ENCODE measurements around the gene RIN2.
A peak's percentile ranks its signal among the peaks of the same experiment; 100 is the strongest.

Gene RIN2

DNA sequence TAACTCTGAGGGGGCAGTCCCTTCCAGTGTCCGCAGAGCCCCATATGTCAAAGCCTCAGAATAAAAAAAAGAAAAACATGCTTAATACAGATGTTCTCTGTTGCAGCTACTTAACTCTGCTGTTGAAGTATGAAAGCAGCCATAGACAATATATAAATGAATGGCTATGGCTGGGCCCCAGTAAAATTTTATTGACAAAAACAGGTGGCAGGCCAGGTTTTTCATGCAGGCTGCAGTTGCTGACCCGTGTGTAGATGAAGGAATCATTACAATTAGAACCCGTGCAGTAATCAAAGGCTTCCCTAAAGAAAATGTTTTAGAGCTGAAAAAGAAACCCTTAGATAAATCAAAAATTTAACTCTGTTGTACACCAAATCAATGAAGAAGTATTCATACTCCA lies 13.0 kb upstream of the RIN2 start:
- Histone ChIP-seq H3K9me3 (ENCODE audit: control extremely low read depth in 1 of 5, control insufficient read depth in 4 of 5, insufficient read depth in 2 of 5, low read depth in 1 of 5, low read length in 4 of 5) (peaks cover 0 to 4% (median 0%) of the 10 kb centered on the region in 5 experiments), H3K4me3 (ENCODE audit: control insufficient read depth in 1 of 7, extremely low read depth in 1 of 7, insufficient read depth in 4 of 7, low read depth in 2 of 7, low read length in 6 of 7) (no peak overlapping the region), H3K4me1 (ENCODE audit: control extremely low read depth in 1 of 4, control insufficient read depth in 4 of 4, insufficient read depth in 4 of 4, low read length in 3 of 4) (peaks cover 0 to 21% (median 14%) of the 10 kb centered on the region in 4 experiments), H3K27ac (ENCODE audit: insufficient read depth in 1 of 2, low read depth in 1 of 2, low read length in 2 of 2, poor library complexity in 1 of 2, severe bottlenecking in 2 of 2) (no peak overlapping the region), H3K27me3 (replicated peaks in 2 of 5; ENCODE audit: control insufficient read depth in 4 of 5, insufficient read depth in 5 of 5, low read length in 4 of 5) (no peaks in the 10 kb centered on the region), H3K36me3 (ENCODE audit: control insufficient read depth in 4 of 4, insufficient read depth in 4 of 4, low read length in 3 of 4) (no peaks in the 10 kb centered on the region)
- ChIA-PET POLR2A (interaction anchor here (0.7 to 1.0 kb wide), 2 partner anchors 10 to 211 kb away, joined by 3 to 5 read pairs; no protein-coding TSS in a partner anchor), CTCF (interaction anchor here (1.0 kb wide), 1 partner anchor 24 kb away, joined by 3 read pairs; no protein-coding TSS in a partner anchor)
- no peak for DNase-seq
- no CpG with 5 or more reads among the region's 3 CpGs for WGBS (ENCODE audit: insufficient coverage)

DNA sequence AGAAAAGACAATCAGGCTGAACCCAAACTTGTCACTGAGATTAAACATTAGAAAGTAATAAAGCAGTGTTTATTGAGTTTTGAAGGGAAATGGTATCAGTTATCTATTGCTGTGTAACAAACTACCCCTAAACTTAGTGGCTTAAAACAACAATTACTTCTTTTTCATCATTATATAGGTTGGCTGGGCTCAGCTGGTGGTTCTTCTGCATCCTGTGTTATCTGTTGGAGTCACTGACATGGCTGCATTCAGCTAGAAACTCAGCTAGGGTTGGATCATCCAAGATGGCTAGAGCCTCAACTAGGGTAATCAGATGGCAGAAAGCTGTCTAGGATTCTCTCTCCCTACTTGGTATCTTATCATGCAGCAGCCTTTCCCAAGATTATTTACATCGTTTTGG lies 12.5 kb upstream of the RIN2 start:
- H3K4me1 ChIP-seq (ENCODE audit: control extremely low read depth in 1 of 4, control insufficient read depth in 4 of 4, insufficient read depth in 4 of 4, low read length in 3 of 4), result peaks cover 0 to 21% (median 16%) of the 10 kb centered on the region in 4 experiments
- no peak for DNase-seq
- no CpG with 5 or more reads among the region's 1 CpG for WGBS (ENCODE audit: insufficient coverage)
- H3K4me3 ChIP-seq (ENCODE audit: control insufficient read depth in 1 of 7, extremely low read depth in 1 of 7, insufficient read depth in 4 of 7, low read depth in 2 of 7, low read length in 6 of 7), result no peak overlapping the region
- peaks cover 0 to 4% (median 0%) of the 10 kb centered on the region in 5 experiments for H3K9me3 ChIP-seq (ENCODE audit: control extremely low read depth in 1 of 5, control insufficient read depth in 4 of 5, insufficient read depth in 2 of 5, low read depth in 1 of 5, low read length in 4 of 5)
- no peak overlapping the region for H3K27ac ChIP-seq (ENCODE audit: insufficient read depth in 1 of 2, low read depth in 1 of 2, low read length in 2 of 2, poor library complexity in 1 of 2, severe bottlenecking in 2 of 2)
- ChIA-PET CTCF (interaction anchor here (1.0 kb wide), 1 partner anchor 23 kb away, joined by 3 read pairs; no protein-coding TSS in a partner anchor), POLR2A (interaction anchor here (0.7 to 1.0 kb wide), 2 partner anchors 10 to 211 kb away, joined by 3 to 5 read pairs; no protein-coding TSS in a partner anchor)
- no peaks in the 10 kb centered on the region for H3K27me3 ChIP-seq (replicated peaks in 2 of 5; ENCODE audit: control insufficient read depth in 4 of 5, insufficient read depth in 5 of 5, low read length in 4 of 5)
- H3K36me3 ChIP-seq (ENCODE audit: control insufficient read depth in 4 of 4, insufficient read depth in 4 of 4, low read length in 3 of 4), result no peaks in the 10 kb centered on the region

- no peak for DNase-seq
- Histone ChIP-seq H3K4me3 (ENCODE audit: control insufficient read depth in 1 of 7, extremely low read depth in 1 of 7, insufficient read depth in 4 of 7, low read depth in 2 of 7, low read length in 6 of 7) (no peak overlapping the region), H3K36me3 (ENCODE audit: control insufficient read depth in 4 of 4, insufficient read depth in 4 of 4, low read length in 3 of 4) (no peaks in the 10 kb centered on the region), H3K4me1 (ENCODE audit: control extremely low read depth in 1 of 4, control insufficient read depth in 4 of 4, insufficient read depth in 4 of 4, low read length in 3 of 4) (peaks cover 0 to 26% (median 24%) of the 10 kb centered on the region in 4 experiments), H3K27me3 (replicated peaks in 2 of 5; ENCODE audit: control insufficient read depth in 4 of 5, insufficient read depth in 5 of 5, low read length in 4 of 5) (no peaks in the 10 kb centered on the region), H3K27ac (ENCODE audit: insufficient read depth in 1 of 2, low read depth in 1 of 2, low read length in 2 of 2, poor library complexity in 1 of 2, severe bottlenecking in 2 of 2) (no peak overlapping the region), H3K9me3 (ENCODE audit: control extremely low read depth in 1 of 5, control insufficient read depth in 4 of 5, insufficient read depth in 2 of 5, low read depth in 1 of 5, low read length in 4 of 5) (peaks cover 0 to 4% (median 0%) of the 10 kb centered on the region in 5 experiments)
- ChIA-PET POLR2A (no interaction called here), CTCF (no interaction called here)
- no CpG with 5 or more reads among the region's 1 CpG for WGBS (ENCODE audit: insufficient coverage)
Measured at GRCh38 chr20:19746396-19746795, 11.7 kb upstream of the RIN2 start.

DNA sequence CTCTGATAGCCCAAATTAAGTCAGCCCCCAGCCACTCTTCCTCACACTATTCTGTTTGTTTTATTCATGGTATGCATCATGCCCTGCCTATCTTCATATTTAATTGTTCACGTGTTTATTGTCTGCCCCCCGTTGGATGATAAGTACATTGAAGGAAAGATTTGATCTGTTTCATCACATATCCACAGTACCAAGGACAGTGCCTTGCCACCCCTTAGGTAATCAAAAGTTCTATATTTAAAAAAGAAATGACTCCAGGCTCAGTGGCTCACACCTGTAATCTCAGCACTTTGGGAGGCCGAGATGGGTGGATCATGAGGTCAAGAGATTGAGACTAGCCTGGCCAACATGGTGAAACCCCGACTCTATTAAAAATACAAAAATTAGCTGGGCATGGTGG lies 10.2 kb upstream of the RIN2 start:
- Histone ChIP-seq H3K9me3 (ENCODE audit: control extremely low read depth in 1 of 5, control insufficient read depth in 4 of 5, insufficient read depth in 2 of 5, low read depth in 1 of 5, low read length in 4 of 5) (peaks cover 0 to 4% (median 0%) of the 10 kb centered on the region in 5 experiments), H3K4me1 (ENCODE audit: control extremely low read depth in 1 of 4, control insufficient read depth in 4 of 4, insufficient read depth in 4 of 4, low read length in 3 of 4) (peaks cover 0 to 24% (median 21%) of the 10 kb centered on the region in 4 experiments), H3K4me3 (ENCODE audit: control insufficient read depth in 1 of 7, extremely low read depth in 1 of 7, insufficient read depth in 4 of 7, low read depth in 2 of 7, low read length in 6 of 7) (no peak overlapping the region), H3K27ac (ENCODE audit: insufficient read depth in 1 of 2, low read depth in 1 of 2, low read length in 2 of 2, poor library complexity in 1 of 2, severe bottlenecking in 2 of 2) (no peak overlapping the region), H3K36me3 (ENCODE audit: control insufficient read depth in 4 of 4, insufficient read depth in 4 of 4, low read length in 3 of 4) (no peaks in the 10 kb centered on the region), H3K27me3 (replicated peaks in 2 of 5; ENCODE audit: control insufficient read depth in 4 of 5, insufficient read depth in 5 of 5, low read length in 4 of 5) (no peaks in the 10 kb centered on the region)
- DNase-seq, result no peak
- ChIA-PET POLR2A (interaction anchor here (1.1 kb wide), 1 partner anchor 10 kb away, joined by 5 read pairs; the partner anchor contains the start of gene RIN2), CTCF (interaction anchor here (1.1 kb wide), 1 partner anchor 10 kb away, joined by 3 read pairs; the partner anchor contains the start of gene RIN2)
- 83% methylated on average over 1 of the region's 4 CpGs for WGBS (ENCODE audit: insufficient coverage)

DNA sequence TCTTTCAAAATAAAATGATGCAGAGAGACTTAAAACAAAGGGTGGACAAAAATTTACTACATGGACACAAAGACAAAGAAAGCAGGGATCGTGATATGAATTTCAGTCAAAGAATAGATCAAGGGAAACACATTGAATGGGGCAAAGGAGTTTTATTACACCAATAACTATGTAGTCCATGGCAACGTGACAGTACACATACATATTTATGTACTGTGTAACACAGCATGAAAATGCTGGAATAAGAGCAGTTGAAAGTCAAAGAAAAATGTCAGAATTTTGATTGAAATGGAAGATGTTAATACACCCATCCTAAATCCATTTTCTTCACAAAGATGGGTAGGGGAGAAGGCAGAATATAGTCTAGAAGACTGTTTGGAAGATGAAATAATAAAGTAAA lies 9.4 kb upstream of the RIN2 start:
- DNase-seq, result no peak
- H3K4me1 ChIP-seq (ENCODE audit: control extremely low read depth in 1 of 4, control insufficient read depth in 4 of 4, insufficient read depth in 4 of 4, low read length in 3 of 4), result peaks cover 0 to 16% (median 13%) of the 10 kb centered on the region in 4 experiments
- no peak overlapping the region for H3K4me3 ChIP-seq (ENCODE audit: control insufficient read depth in 1 of 7, extremely low read depth in 1 of 7, insufficient read depth in 4 of 7, low read depth in 2 of 7, low read length in 6 of 7)
- H3K27ac ChIP-seq (ENCODE audit: insufficient read depth in 1 of 2, low read depth in 1 of 2, low read length in 2 of 2, poor library complexity in 1 of 2, severe bottlenecking in 2 of 2), result no peak overlapping the region
- H3K27me3 ChIP-seq (replicated peaks in 2 of 5; ENCODE audit: control insufficient read depth in 4 of 5, insufficient read depth in 5 of 5, low read length in 4 of 5), result no peaks in the 10 kb centered on the region
- peaks cover 0 to 4% (median 0%) of the 10 kb centered on the region in 5 experiments for H3K9me3 ChIP-seq (ENCODE audit: control extremely low read depth in 1 of 5, control insufficient read depth in 4 of 5, insufficient read depth in 2 of 5, low read depth in 1 of 5, low read length in 4 of 5)
- ChIA-PET CTCF (interaction anchor here (0.9 kb wide), 1 partner anchor 12 kb away, joined by 3 read pairs; no protein-coding TSS in a partner anchor), POLR2A (no interaction called here)
- no peaks in the 10 kb centered on the region for H3K36me3 ChIP-seq (ENCODE audit: control insufficient read depth in 4 of 4, insufficient read depth in 4 of 4, low read length in 3 of 4)
- WGBS (ENCODE audit: insufficient coverage), result no CpG with 5 or more reads among the region's 2 CpGs

GRCh38 chr20:19749618-19750071 lies 8.4 kb upstream of the RIN2 start:
- H3K4me1 ChIP-seq (ENCODE audit: control extremely low read depth in 1 of 4, control insufficient read depth in 4 of 4, insufficient read depth in 4 of 4, low read length in 3 of 4), result peaks cover 0 to 11% (median 8%) of the 10 kb centered on the region in 4 experiments
- peaks cover 0 to 4% (median 0%) of the 10 kb centered on the region in 5 experiments for H3K9me3 ChIP-seq (ENCODE audit: control extremely low read depth in 1 of 5, control insufficient read depth in 4 of 5, insufficient read depth in 2 of 5, low read depth in 1 of 5, low read length in 4 of 5)
- no CpG with 5 or more reads among the region's 3 CpGs for WGBS (ENCODE audit: insufficient coverage)
- no peak overlapping the region for H3K27ac ChIP-seq (ENCODE audit: insufficient read depth in 1 of 2, low read depth in 1 of 2, low read length in 2 of 2, poor library complexity in 1 of 2, severe bottlenecking in 2 of 2)
- ChIA-PET POLR2A (no interaction called here), CTCF (interaction anchor here (0.9 to 1.5 kb wide), 2 partner anchors 11 to 36 kb away, joined by 3 to 4 read pairs; no protein-coding TSS in a partner anchor)
- H3K27me3 ChIP-seq (replicated peaks in 2 of 5; ENCODE audit: control insufficient read depth in 4 of 5, insufficient read depth in 5 of 5, low read length in 4 of 5), result no peaks in the 10 kb centered on the region
- no peak for DNase-seq
- no peaks in the 10 kb centered on the region for H3K36me3 ChIP-seq (ENCODE audit: control insufficient read depth in 4 of 4, insufficient read depth in 4 of 4, low read length in 3 of 4)
- no peak overlapping the region for H3K4me3 ChIP-seq (ENCODE audit: control insufficient read depth in 1 of 7, extremely low read depth in 1 of 7, insufficient read depth in 4 of 7, low read depth in 2 of 7, low read length in 6 of 7)

- Histone ChIP-seq H3K27ac (ENCODE audit: insufficient read depth in 1 of 2, low read depth in 1 of 2, low read length in 2 of 2, poor library complexity in 1 of 2, severe bottlenecking in 2 of 2) (peak overlapping the region in 1 of 2 experiments; percentile 20), H3K4me3 (ENCODE audit: control insufficient read depth in 1 of 7, extremely low read depth in 1 of 7, insufficient read depth in 4 of 7, low read depth in 2 of 7, low read length in 6 of 7) (no peak overlapping the region), H3K36me3 (ENCODE audit: control insufficient read depth in 4 of 4, insufficient read depth in 4 of 4, low read length in 3 of 4) (no peaks in the 10 kb centered on the region), H3K27me3 (replicated peaks in 2 of 5; ENCODE audit: control insufficient read depth in 4 of 5, insufficient read depth in 5 of 5, low read length in 4 of 5) (no peaks in the 10 kb centered on the region), H3K9me3 (ENCODE audit: control extremely low read depth in 1 of 5, control insufficient read depth in 4 of 5, insufficient read depth in 2 of 5, low read depth in 1 of 5, low read length in 4 of 5) (peaks cover 0 to 4% (median 0%) of the 10 kb centered on the region in 5 experiments), H3K4me1 (ENCODE audit: control extremely low read depth in 1 of 4, control insufficient read depth in 4 of 4, insufficient read depth in 4 of 4, low read length in 3 of 4) (peaks cover 0 to 11% (median 8%) of the 10 kb centered on the region in 4 experiments)
- 100% methylated on average over 2 of the region's 4 CpGs for WGBS (ENCODE audit: insufficient coverage)
- POLR2A ChIA-PET, result no interaction called here
- CTCF ChIA-PET, result interaction anchor here (1.4 to 1.5 kb wide), 2 partner anchors 20 to 35 kb away, joined by 4 read pairs; no protein-coding TSS in a partner anchor
- DNase-seq, result no peak
Measured at GRCh38 chr20:19750101-19750606, 7.9 kb upstream of the RIN2 start.
